Activated T-helper 1 cell treated with Interleukin-2 at 50 U/mL for 16 hours (primary cell): ENCODE results near the gene HUS1.

ENCODE experiments used
- DNase-seq: peaks from one replicate; pipeline ENCODE4 v3.0.0-alpha.2; 2020; ENCODE audit warnings: low read depth

Gene HUS1

GRCh38 chr7:47979832-47980181 is 392 bp upstream of the HUS1 start:
- DNase-seq, result no peak

- DNase-seq, result no peak
These were observed 648 bp downstream of the HUS1 start for GRCh38 chr7:47978790-47979144.

- no peak for DNase-seq
These were observed 5.7 kb downstream of the HUS1 start for GRCh38 chr7:47973739-47974138.

- no peak for DNase-seq
These were observed 8.7 kb downstream of the HUS1 start for GRCh38 chr7:47970761-47971160.

GRCh38 chr7:47968847-47969774 is 10.3 kb downstream of the HUS1 start:
- DNase-seq, result no peak

GRCh38 chr7:47967708-47968107 is 11.7 kb downstream of the HUS1 start:
- DNase-seq, result no peak

- DNase-seq, result no peak
These were observed 12.3 kb downstream of the HUS1 start for GRCh38 chr7:47967123-47967522.

GRCh38 chr7:47965456-47965855 is 14.0 kb downstream of the HUS1 start:
- no peak for DNase-seq

GRCh38 chr7:47962262-47962661 is 17.2 kb downstream of the HUS1 start:
- DNase-seq, result no peak

- no peak for DNase-seq
These were observed 22.3 kb downstream of the HUS1 start for GRCh38 chr7:47957156-47957555.

GRCh38 chr7:47956220-47956619 is 23.2 kb downstream of the HUS1 start:
- DNase-seq, result no peak

- DNase-seq, result no peak
These were observed 25.0 kb downstream of the HUS1 start for GRCh38 chr7:47954231-47954911.

- DNase-seq, result no peak
These were observed 25.6 kb downstream of the HUS1 start for GRCh38 chr7:47953822-47954221.

- DNase-seq, result no peak
These were observed 27.2 kb downstream of the HUS1 start for GRCh38 chr7:47952224-47952623.

GRCh38 chr7:47951374-47951773 is 28.0 kb downstream of the HUS1 start:
- no peak for DNase-seq

GRCh38 chr7:47950714-47951113 is 28.7 kb downstream of the HUS1 start:
- no peak for DNase-seq

- no peak for DNase-seq
These were observed 29.7 kb downstream of the HUS1 start for GRCh38 chr7:47949703-47950102.

GRCh38 chr7:47948141-47948790 is 31.1 kb downstream of the HUS1 start, which contains the start of gene PKD1L1:
Gene PKD1L1, minus strand, starts transcription at chr7:47948466. Its CDS starts 26 bp downstream, at chr7:47948440.
- no peak for DNase-seq

- DNase-seq, result no peak
These were observed 32.1 kb downstream of the HUS1 start for GRCh38 chr7:47947355-47947749.

- DNase-seq, result no peak
These were observed 32.6 kb downstream of the HUS1 start for GRCh38 chr7:47946581-47947354.

GRCh38 chr7:47945261-47946015 is 34.0 kb downstream of the HUS1 start:
- DNase-seq, result peak; percentile 40
